ENCODE measurements around the gene ITIH4. TPM values are rescaled to one million over a fixed set of nuclear protein-coding genes. Genes with fewer than 3 reads are reported as not detected.

The ITIH4 gene
- total RNA-seq, 1 donor from 2014 or later, result 2.8 TPM

DNA sequence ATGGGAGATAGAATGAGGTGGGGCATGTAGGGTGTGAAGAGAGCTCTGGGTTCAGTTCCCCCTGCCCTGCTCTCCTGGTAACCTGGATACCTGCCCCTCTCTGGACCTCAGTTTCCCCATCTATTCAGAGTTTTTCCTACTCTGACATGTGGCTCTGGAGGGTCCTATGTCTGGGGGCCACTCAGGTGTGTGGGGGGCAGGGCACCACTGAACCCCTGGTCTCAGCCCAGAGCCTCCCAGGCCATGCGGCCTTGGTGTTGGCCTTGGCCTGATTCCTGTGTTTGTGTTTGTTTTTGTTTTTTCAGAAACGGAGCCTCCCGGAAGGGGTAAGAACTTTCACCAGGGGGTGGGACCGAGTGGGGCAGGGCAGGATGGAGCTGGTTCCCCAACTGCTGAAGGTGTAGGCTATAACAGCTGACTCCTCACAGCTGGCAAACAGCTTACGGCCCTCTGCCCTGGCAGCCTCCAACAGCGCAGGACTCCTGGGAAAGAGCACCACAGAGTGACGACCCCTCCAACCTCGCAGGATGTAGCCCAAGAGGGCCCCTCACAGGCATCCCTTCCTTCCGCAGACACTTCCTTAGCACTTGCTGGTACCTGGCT, 35.1 kb downstream of the ITIH4 start:
- Histone ChIP-seq H3K36me3 (ENCODE audit: insufficient read depth, low read length) (no peaks in the 10 kb centered on the region), H3K27me3 (ENCODE audit: insufficient read depth, low read length) (no peaks in the 10 kb centered on the region), H3K9me3 (ENCODE audit: insufficient read depth, low read depth, low read length) (no peaks in the 10 kb centered on the region), H3K9ac (ENCODE audit: low read length) (no peak overlapping the region), H3K79me2 (ENCODE audit: insufficient read depth, low read length) (no peaks in the 10 kb centered on the region), H3K4me3 (ENCODE audit: insufficient read depth, low read depth, low read length) (no peak overlapping the region), H4K20me1 (ENCODE audit: insufficient read depth, low read length) (no peaks in the 10 kb centered on the region), H3K27ac (ENCODE audit: low read depth, low read length) (no peak overlapping the region), H3K4me2 (ENCODE audit: low read length) (no peak overlapping the region), H2AFZ (ENCODE audit: low read depth, low read length) (no peak overlapping the region), H3K4me1 (ENCODE audit: insufficient read depth, low read length) (no peaks in the 10 kb centered on the region)
- Mint-ChIP-seq H3K4me1 (ENCODE audit: low read depth, unreplicated experiment) (peaks cover 5% of the 10 kb centered on the region), H3K4me3 (ENCODE audit: unreplicated experiment) (no peak overlapping the region), H3K9me3 (ENCODE audit: unreplicated experiment) (peaks cover 3% of the 10 kb centered on the region), H3K27me3 (ENCODE audit: low read depth, unreplicated experiment) (peaks cover 21% of the 10 kb centered on the region), H3K36me3 (ENCODE audit: low read depth, unreplicated experiment) (no peaks in the 10 kb centered on the region), H3K27ac (ENCODE audit: unreplicated experiment) (no peak overlapping the region)
- no peak for DNase-seq (ENCODE audit: low read depth)
- no peak for FAIRE-seq
- TF ChIP-seq EZH2 (IDR thresholded peaks at IDR 0.05; ENCODE audit: insufficient read depth, low read length), result no peak
- TF ChIP-seq, protein P1, sequence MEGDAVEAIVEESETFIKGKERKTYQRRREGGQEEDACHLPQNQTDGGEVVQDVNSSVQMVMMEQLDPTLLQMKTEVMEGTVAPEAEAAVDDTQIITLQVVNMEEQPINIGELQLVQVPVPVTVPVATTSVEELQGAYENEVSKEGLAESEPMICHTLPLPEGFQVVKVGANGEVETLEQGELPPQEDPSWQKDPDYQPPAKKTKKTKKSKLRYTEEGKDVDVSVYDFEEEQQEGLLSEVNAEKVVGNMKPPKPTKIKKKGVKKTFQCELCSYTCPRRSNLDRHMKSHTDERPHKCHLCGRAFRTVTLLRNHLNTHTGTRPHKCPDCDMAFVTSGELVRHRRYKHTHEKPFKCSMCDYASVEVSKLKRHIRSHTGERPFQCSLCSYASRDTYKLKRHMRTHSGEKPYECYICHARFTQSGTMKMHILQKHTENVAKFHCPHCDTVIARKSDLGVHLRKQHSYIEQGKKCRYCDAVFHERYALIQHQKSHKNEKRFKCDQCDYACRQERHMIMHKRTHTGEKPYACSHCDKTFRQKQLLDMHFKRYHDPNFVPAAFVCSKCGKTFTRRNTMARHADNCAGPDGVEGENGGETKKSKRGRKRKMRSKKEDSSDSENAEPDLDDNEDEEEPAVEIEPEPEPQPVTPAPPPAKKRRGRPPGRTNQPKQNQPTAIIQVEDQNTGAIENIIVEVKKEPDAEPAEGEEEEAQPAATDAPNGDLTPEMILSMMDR (IDR thresholded peaks at IDR 0.05; ENCODE audit: insufficient read depth, low read depth, low read length), result no peak

DNA sequence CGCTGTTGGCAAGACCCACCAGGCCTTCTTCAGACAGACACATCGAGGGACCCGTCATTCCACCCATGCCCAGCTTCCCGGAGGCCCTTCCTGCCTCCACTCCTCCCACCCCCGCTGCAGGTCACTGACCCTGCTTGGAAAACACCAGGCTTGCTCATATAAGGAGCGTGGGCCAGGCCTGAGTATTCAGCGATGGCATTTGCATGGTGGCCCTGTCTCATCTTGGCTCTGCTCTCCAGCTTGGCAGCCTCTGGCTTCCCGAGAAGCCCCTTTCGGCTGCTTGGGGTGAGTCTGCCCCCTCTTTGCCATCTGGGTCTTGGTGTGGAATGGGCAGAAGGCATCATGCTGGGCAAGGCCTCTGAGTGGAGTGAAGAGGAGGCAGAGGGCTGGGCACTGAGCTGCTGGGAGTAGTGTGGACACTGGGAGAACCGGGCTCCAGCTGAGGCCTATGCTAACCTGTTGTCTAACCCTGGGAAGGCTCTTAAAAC, 35.8 kb downstream of the ITIH4 start, which contains the start of gene ITIH3:
Gene ITIH3 (plus strand): TSS at position 185 of the 488 bp plus-strand sequence. CDS start 8 bp downstream, at position 193.
- no peak within 1 kb of the TSS for H2AFZ ChIP-seq (ENCODE audit: low read depth, low read length)
- TF ChIP-seq, protein P1 (IDR thresholded peaks at IDR 0.05; ENCODE audit: insufficient read depth, low read depth, low read length), result no peak
- no peak for TF ChIP-seq EZH2 (IDR thresholded peaks at IDR 0.05; ENCODE audit: insufficient read depth, low read length)
- peaks cover 5% of the 10 kb centered on the region for H3K4me1 Mint-ChIP-seq (ENCODE audit: low read depth, unreplicated experiment)
- no peaks in the 10 kb centered on the region for H3K36me3 ChIP-seq (ENCODE audit: insufficient read depth, low read length)
- H3K36me3 Mint-ChIP-seq (ENCODE audit: low read depth, unreplicated experiment), result no peaks in the 10 kb centered on the region
- FAIRE-seq, result no peak
- no peak within 1 kb of the TSS for H3K27ac Mint-ChIP-seq (ENCODE audit: unreplicated experiment)
- H3K27ac ChIP-seq (ENCODE audit: low read depth, low read length), result no peak within 1 kb of the TSS
- H3K4me1 ChIP-seq (ENCODE audit: insufficient read depth, low read length), result no peaks in the 10 kb centered on the region
- H3K9ac ChIP-seq (ENCODE audit: low read length), result no peak within 1 kb of the TSS
- no peaks in the 10 kb centered on the region for H4K20me1 ChIP-seq (ENCODE audit: insufficient read depth, low read length)
- peaks cover 3% of the 10 kb centered on the region for H3K9me3 Mint-ChIP-seq (ENCODE audit: unreplicated experiment)
- H3K9me3 ChIP-seq (ENCODE audit: insufficient read depth, low read depth, low read length), result no peaks in the 10 kb centered on the region
- no peaks in the 10 kb centered on the region for H3K79me2 ChIP-seq (ENCODE audit: insufficient read depth, low read length)
- no peak within 1 kb of the TSS for H3K4me3 Mint-ChIP-seq (ENCODE audit: unreplicated experiment)
- peaks cover 21% of the 10 kb centered on the region for H3K27me3 Mint-ChIP-seq (ENCODE audit: low read depth, unreplicated experiment)
- no peak within 1 kb of the TSS for H3K4me2 ChIP-seq (ENCODE audit: low read length)
- no peak within 1 kb of the TSS for H3K4me3 ChIP-seq (ENCODE audit: insufficient read depth, low read depth, low read length)
- no peaks in the 10 kb centered on the region for H3K27me3 ChIP-seq (ENCODE audit: insufficient read depth, low read length)
- no peak for DNase-seq (ENCODE audit: low read depth)

All from astrocyte (in vitro differentiated cells and primary cell).